Endothelial cell of umbilical vein (primary cell): ENCODE measurements around the gene CCDC74B. TPM values are rescaled to one million over a fixed set of nuclear protein-coding genes. Genes with fewer than 3 reads are reported as not detected.
A peak's percentile ranks its signal among the peaks of the same experiment; 100 is the strongest.
"Not testable (repeated sequence)": the region's sequence is repeated elsewhere in the genome, so short reads cannot be mapped to it uniquely, and the experiment has no call there.

ENCODE experiments used
- BruUV-seq: library from RNA; stranded (reverse); fragments of 400-500 nt; replicated peaks from 2 replicates; lab custom pipeline; 2021; lab: Mats Ljungman, UMichigan
- CTCF ChIA-PET: fragments of 300-600, 350-600 bp; sonication (Branson Sonifier 250); formaldehyde crosslinking; loops from one replicate; lab custom pipeline; 2021; ENCODE audit warnings: antibody characterized with exemption, inconsistent platforms; lab: Charles Lee
- POLR2A ChIA-PET: fragments of 300-600, 350-600 bp; sonication (Branson Sonifier 250); formaldehyde crosslinking; loops from one replicate; lab custom pipeline; 2021; ENCODE audit warnings: antibody characterized with exemption, inconsistent platforms; lab: Charles Lee
- DNase-seq: peaks from one replicate; pipeline ENCODE4 v3.0.0-alpha.2; 2011; ENCODE audit warnings: low read depth, low spot score
- FAIRE-seq: peaks from 2 replicates; lab custom pipeline; 2011; peaks lifted over from hg19 to GRCh38; lab: Jason Lieb, UNC
- H2AFZ ChIP-seq: 2 replicates; pipeline ENCODE4 v1.6.0; 2012; ENCODE audit warnings: low read depth, low read length, control low read depth, inconsistent platforms
- H3K27ac ChIP-seq: 2 replicates; pipeline ENCODE4 v1.5.1; 2011; ENCODE audit warnings: low read depth, mild to moderate bottlenecking, control low read depth, low read length, moderate library complexity; ENCODE audit not compliant: insufficient read depth
- H3K27me3 ChIP-seq, 2 experiments: 2 replicates each; pipeline versions ENCODE4 v1.6.0 to v1.6.1; 2011; ENCODE audit warnings: low read length in 2 of 2, mixed read lengths in 1 of 2; ENCODE audit not compliant: control insufficient read depth in 2 of 2, insufficient read depth in 2 of 2
- H3K36me3 ChIP-seq, 2 experiments: 2 replicates in 1 of 2; 3 replicates in 1 of 2; pipeline ENCODE4 v1.5.1; 2011; ENCODE audit warnings: low read length in 2 of 2, mild to moderate bottlenecking in 1 of 2, moderate library complexity in 1 of 2; ENCODE audit not compliant: control insufficient read depth in 2 of 2, insufficient read depth in 2 of 2; ENCODE audit errors: extremely low read depth in 1 of 2
- H3K4me1 ChIP-seq: 3 replicates; pipeline ENCODE4 v1.5.1; 2011; ENCODE audit warnings: mild to moderate bottlenecking, low read length; ENCODE audit not compliant: control insufficient read depth, insufficient read depth; ENCODE audit errors: extremely low read depth
- H3K4me2 ChIP-seq: 2 replicates; pipeline ENCODE4 v1.6.1; 2011; ENCODE audit warnings: low read length, control low read depth, mixed read lengths; ENCODE audit not compliant: insufficient read depth
- H3K4me3 ChIP-seq, 3 experiments: fragments of 200-600 bp in 1 of 3; sonication (generic), shearing (Covaris generic) in 1 of 3; replicated peaks in 1 of 3; 2 replicates each; pipeline ENCODE4 v1.5.1; 2011 to 2016; ENCODE audit warnings: control low read depth in 3 of 3, low read length in 3 of 3, mild to moderate bottlenecking in 2 of 3, inconsistent platforms in 1 of 3, low read depth in 1 of 3, moderate library complexity in 1 of 3; ENCODE audit not compliant: insufficient read depth in 1 of 3
- H3K79me2 ChIP-seq: 2 replicates; pipeline ENCODE4 v1.6.0; 2012; ENCODE audit warnings: low read length, inconsistent platforms; ENCODE audit not compliant: control insufficient read depth, insufficient read depth
- H3K9ac ChIP-seq: replicated peaks from 2 replicates; pipeline ENCODE3; 2011; ENCODE audit warnings: low read length, control low read depth; ENCODE audit not compliant: insufficient read depth; ENCODE audit errors: extremely low read depth
- H3K9me1 ChIP-seq: replicated peaks from 3 replicates; pipeline ENCODE4 v1.6.0; 2011; ENCODE audit warnings: mild to moderate bottlenecking, low read length; ENCODE audit not compliant: control insufficient read depth, insufficient read depth; ENCODE audit errors: extremely low read depth
- H3K9me3 ChIP-seq: replicated peaks from 2 replicates; pipeline ENCODE4 v1.5.1; 2012; ENCODE audit warnings: low read length, inconsistent platforms; ENCODE audit not compliant: control insufficient read depth, insufficient read depth
- H4K20me1 ChIP-seq: replicated peaks from 2 replicates; pipeline ENCODE3; 2011; ENCODE audit warnings: mild to moderate bottlenecking, low read length; ENCODE audit not compliant: control insufficient read depth, insufficient read depth; ENCODE audit errors: extremely low read depth
- dilution Hi-C: fragments of 300-500 bp; cut with MboI; formaldehyde crosslinking; loops from one replicate; pipeline ENCODE4 v1.15.0; 2019; ENCODE audit warnings: low sequenced_read_pairs; ENCODE audit not compliant: extremely low pct_ligation_motif_present
- intact Hi-C: fragments of 100-400 bp; cut with micrococcal nuclease; formaldehyde crosslinking; loops from one replicate; pipeline ENCODE4 v1.10.0; 2022
- polyA plus RNA-seq, 4 experiments: library from polyadenylated mRNA; depleted of rRNA in 3 of 4; stranded (reverse) in 3 of 4; unstranded in 1 of 4; fragments of >200 nt; gene quantifications; 2 replicates each; pipeline versions ENCODE4 v1.2.1 to v1.2.3, GENCODE V29; 2011 to 2012; ENCODE audit warnings: missing spikeins in 1 of 4
- total RNA-seq: library from RNA; stranded (reverse); gene quantifications from 2 replicates; pipeline ENCODE4 v1.2.3, GENCODE V29; 2021

The CCDC74B gene
- total and polyA plus RNA-seq, 2 donors (not counting 3 experiments of a cell fraction or from before 2014, with no cell fraction given), result 4.6 to 4.8 TPM

DNA sequence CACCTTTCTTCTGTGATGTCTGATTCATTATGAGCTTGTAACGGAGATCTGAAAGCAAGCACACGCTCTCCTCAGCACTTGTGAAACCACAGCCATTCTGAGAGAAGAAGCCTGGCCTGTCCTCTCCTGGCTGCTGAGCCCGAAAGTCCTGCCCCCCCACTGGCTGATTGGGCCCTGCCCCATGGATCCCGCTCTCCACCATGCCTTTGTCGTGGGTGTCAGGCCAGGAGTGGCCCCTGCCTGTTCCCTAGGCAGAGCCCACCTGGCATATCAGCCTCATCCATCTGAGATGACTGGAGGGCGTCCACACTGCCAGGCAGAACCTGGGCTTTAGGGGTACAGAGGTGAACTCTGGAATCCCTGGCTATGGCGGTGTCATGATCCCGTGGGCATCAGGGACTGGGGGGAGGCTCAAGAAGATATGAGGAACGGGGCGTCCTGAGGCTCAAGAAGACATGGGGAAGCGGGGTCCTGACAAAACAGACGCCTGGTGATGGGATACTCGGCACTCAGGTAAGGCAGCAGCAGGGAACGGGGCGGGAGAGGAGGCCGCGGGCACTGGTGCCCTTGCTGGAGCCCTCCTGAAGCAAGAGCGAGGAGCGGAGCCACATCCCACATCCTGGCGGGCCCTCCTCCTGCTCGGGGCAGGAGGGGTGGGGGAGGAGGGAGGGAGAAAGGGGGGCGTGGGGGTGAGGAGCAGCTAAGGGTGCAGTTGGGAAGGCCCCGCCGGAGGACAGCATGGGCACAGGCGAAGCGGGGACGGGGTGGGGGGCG, 1.5 kb downstream of the CCDC74B start:
- H3K4me1 ChIP-seq, H2AFZ ChIP-seq, H3K27me3 ChIP-seq, BruUV-seq, FAIRE-seq, H3K9ac ChIP-seq, POLR2A ChIA-PET, dilution Hi-C loops, intact Hi-C loops, H3K36me3 ChIP-seq, CTCF ChIA-PET, H3K9me1 ChIP-seq, H3K9me3 ChIP-seq, H4K20me1 ChIP-seq, H3K4me2 ChIP-seq, DNase-seq, H3K27ac ChIP-seq, H3K79me2 ChIP-seq: not testable (repeated sequence)
- H3K4me3 ChIP-seq, result peak overlapping the region in 1 of 3 experiments; percentile 28

DNA sequence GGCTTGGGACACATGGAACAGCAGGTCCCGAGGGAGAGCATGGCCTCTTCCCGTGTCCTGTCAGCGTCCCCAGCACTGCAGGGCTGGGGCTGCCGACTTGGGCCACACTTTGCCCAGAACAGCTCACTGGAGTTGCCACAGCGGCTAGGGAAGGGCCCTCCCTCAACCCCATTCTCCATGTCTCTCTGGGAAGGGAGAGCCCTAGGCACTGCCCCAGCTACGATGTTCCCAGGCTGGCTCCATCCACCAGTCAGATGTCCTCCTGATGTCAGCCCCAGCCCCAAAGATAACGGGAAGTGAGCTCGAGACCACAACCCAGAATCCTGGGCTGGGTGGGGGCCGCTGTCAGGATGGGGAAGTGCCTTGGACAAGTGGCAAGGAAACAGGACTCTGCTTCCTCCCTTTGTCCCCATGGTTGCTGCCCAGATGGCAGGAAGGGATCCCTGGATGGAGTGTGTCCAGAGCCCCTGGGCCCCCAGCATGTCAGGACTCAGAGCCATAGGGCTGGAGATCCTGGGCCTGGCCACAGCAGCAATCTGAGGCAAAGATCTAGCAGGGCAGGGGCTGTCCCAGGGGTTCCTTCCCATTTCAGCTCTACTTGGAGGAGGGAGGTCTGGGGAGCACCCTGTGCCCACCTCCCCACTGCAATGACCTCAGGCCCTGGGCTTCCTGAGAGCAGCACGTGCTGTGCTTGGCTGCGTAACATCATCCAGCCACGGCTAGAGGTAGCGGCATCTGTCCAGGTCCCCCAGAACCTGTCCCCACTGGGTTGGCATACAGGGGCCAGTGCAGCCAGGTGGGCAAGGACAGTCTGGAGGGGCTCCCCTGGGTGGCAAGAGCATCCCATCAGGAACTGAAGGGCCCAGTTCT, 2.3 kb downstream of the CCDC74B start:
- H2AFZ ChIP-seq, H4K20me1 ChIP-seq, H3K27me3 ChIP-seq, dilution Hi-C loops, BruUV-seq, H3K36me3 ChIP-seq, CTCF ChIA-PET, FAIRE-seq, H3K4me3 ChIP-seq, H3K9ac ChIP-seq, H3K9me1 ChIP-seq, DNase-seq, POLR2A ChIA-PET, H3K9me3 ChIP-seq, intact Hi-C loops, H3K79me2 ChIP-seq, H3K4me1 ChIP-seq, H3K27ac ChIP-seq, H3K4me2 ChIP-seq: not testable (repeated sequence)

DNA sequence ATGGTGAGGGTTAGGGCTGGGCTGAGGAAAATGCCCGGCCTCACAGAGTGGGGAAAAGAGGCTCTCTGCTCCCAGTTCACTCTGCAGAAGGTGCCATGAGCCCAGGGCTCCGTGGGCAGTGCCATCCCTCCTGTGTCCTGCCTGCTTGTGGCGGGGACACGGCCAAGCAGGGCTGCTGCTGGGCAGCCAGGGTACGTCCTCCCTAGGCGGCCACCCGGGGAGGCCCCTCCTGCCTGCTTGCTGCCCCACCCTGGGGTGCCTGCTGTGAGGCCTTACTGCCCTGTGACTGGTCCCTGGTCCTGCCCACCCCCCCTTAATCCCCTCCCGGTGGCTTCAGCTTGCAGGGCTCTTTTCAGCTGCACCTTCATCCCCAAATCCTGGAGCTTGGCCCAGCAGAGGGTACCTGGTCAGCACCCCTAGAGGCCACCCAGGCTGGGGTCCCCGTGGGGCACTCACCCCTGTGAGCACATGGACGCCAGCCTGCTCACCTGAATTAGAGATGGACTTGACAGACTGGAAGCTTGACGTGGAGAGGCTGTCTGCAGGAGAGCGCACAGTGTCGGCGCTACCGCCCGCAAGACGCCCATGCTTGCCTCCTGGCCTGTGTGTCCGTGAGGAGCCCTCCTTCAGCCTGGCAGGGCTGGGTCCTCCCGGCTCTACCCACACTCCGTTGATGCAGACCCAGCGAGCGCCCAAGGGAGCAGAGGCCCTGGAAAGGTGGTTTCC, 3.1 kb downstream of the CCDC74B start:
- POLR2A ChIA-PET, DNase-seq, H3K9me1 ChIP-seq, H4K20me1 ChIP-seq, H3K36me3 ChIP-seq, BruUV-seq, H3K27ac ChIP-seq, H3K9me3 ChIP-seq, H3K4me3 ChIP-seq, intact Hi-C loops, H3K4me1 ChIP-seq, H2AFZ ChIP-seq, CTCF ChIA-PET, H3K79me2 ChIP-seq, dilution Hi-C loops, H3K9ac ChIP-seq, H3K4me2 ChIP-seq, FAIRE-seq, H3K27me3 ChIP-seq: not testable (repeated sequence)
